Neural progenitor cell (in vitro differentiated cells): ENCODE results near the gene RTN4RL2. TPM values are rescaled to one million over a fixed set of nuclear protein-coding genes. Genes with fewer than 3 reads are reported as not detected.

Experiments
- DNase-seq: peaks from one replicate; pipeline ENCODE4 v3.0.0-alpha.2; 2016; ENCODE audit warnings: low spot score
- H2AFZ ChIP-seq: fragments of 200-600 bp; sonication (generic); replicated peaks from 2 replicates; pipeline ENCODE4 v1.6.1; 2016; ENCODE audit warnings: antibody characterized with exemption
- H3F3A ChIP-seq: fragments of 200-600 bp; sonication (generic); 2 replicates; pipeline ENCODE4 v1.6.1; 2016; ENCODE audit warnings: antibody characterized with exemption, low read depth
- H3K27ac ChIP-seq: fragments of 200-600 bp; sonication (generic); 2 replicates; pipeline ENCODE4 v1.5.1; 2016; ENCODE audit warnings: mild to moderate bottlenecking
- H3K27me3 ChIP-seq: fragments of 200-600 bp; sonication (generic); 2 replicates; pipeline ENCODE4 v1.6.1; 2016; ENCODE audit warnings: mild to moderate bottlenecking, moderate library complexity
- H3K36me3 ChIP-seq: fragments of 200-600 bp; sonication (generic); 2 replicates; pipeline ENCODE4 v1.5.1; 2016
- H3K4me1 ChIP-seq: fragments of 200-600 bp; sonication (generic); 2 replicates; pipeline ENCODE4 v1.6.1; 2016; ENCODE audit warnings: mixed run types
- H3K4me2 ChIP-seq: fragments of 200-600 bp; sonication (generic); 2 replicates; pipeline ENCODE4 v1.6.1; 2016
- H3K4me3 ChIP-seq: fragments of 200-600 bp; sonication (generic); 2 replicates; pipeline ENCODE4 v1.5.1; 2016
- H3K79me2 ChIP-seq: fragments of 200-600 bp; sonication (generic); 2 replicates; pipeline ENCODE4 v1.6.1; 2016; ENCODE audit warnings: low read depth
- H3K9ac ChIP-seq: fragments of 200-600 bp; sonication (generic); 2 replicates; pipeline ENCODE4 v1.6.1; 2016
- H3K9me3 ChIP-seq: fragments of 200-600 bp; sonication (generic); 2 replicates; pipeline ENCODE4 v1.5.1; 2016; ENCODE audit warnings: low read depth
- H4K20me1 ChIP-seq: fragments of 200-600 bp; sonication (generic); 2 replicates; pipeline ENCODE4 v1.6.1; 2016; ENCODE audit warnings: low read depth
- H3K27ac Mint-ChIP-seq: 3 replicates; pipeline ENCODE4 v1.8.0; 2021; ENCODE audit warnings: mixed read lengths
- H3K27me3 Mint-ChIP-seq: 2 replicates; pipeline ENCODE4 v1.8.0; 2022; ENCODE audit warnings: low read depth, mild to moderate bottlenecking, inconsistent platforms, moderate library complexity, mixed read lengths; ENCODE audit not compliant: insufficient read depth
- H3K36me3 Mint-ChIP-seq: 3 replicates; pipeline ENCODE4 v1.8.0; 2021; ENCODE audit warnings: mixed read lengths
- H3K4me1 Mint-ChIP-seq: 3 replicates; pipeline ENCODE4 v1.8.0; 2021; ENCODE audit warnings: mixed read lengths
- H3K4me3 Mint-ChIP-seq: 3 replicates; pipeline ENCODE4 v1.8.0; 2021; ENCODE audit warnings: mild to moderate bottlenecking, moderate library complexity, mixed read lengths
- H3K9me3 Mint-ChIP-seq: 3 replicates; pipeline ENCODE4 v1.8.0; 2020; ENCODE audit warnings: mixed read lengths
- EZH2 ChIP-seq: fragments of 200-600 bp; sonication (generic); IDR thresholded peaks from 2 replicates; pipeline ENCODE4 v1.6.1; 2017; ENCODE audit warnings: antibody characterized with exemption, mild to moderate bottlenecking, moderate library complexity
- EZH2phosphoT487 ChIP-seq: fragments of 200-600 bp; sonication (generic); IDR thresholded peaks from 2 replicates; pipeline ENCODE4 v1.6.1; 2017; ENCODE audit warnings: antibody characterized with exemption
- total RNA-seq: library from RNA; depleted of rRNA; stranded (reverse); fragments of >200 nt; gene quantifications from 2 replicates; pipeline ENCODE4 v1.2.3, GENCODE V29; 2015; ENCODE audit warnings: low replicate concordance
- TF ChIP-seq, protein P1 (sequence below): fragments of 200-600 bp; sonication (generic); IDR thresholded peaks from 2 replicates; pipeline ENCODE4 v1.5.1; 2017; ENCODE audit warnings: antibody characterized with exemption, mild to moderate bottlenecking

RTN4RL2 gene
- total RNA-seq, 1 donor from 2014 or later = 0.13 TPM

DNA sequence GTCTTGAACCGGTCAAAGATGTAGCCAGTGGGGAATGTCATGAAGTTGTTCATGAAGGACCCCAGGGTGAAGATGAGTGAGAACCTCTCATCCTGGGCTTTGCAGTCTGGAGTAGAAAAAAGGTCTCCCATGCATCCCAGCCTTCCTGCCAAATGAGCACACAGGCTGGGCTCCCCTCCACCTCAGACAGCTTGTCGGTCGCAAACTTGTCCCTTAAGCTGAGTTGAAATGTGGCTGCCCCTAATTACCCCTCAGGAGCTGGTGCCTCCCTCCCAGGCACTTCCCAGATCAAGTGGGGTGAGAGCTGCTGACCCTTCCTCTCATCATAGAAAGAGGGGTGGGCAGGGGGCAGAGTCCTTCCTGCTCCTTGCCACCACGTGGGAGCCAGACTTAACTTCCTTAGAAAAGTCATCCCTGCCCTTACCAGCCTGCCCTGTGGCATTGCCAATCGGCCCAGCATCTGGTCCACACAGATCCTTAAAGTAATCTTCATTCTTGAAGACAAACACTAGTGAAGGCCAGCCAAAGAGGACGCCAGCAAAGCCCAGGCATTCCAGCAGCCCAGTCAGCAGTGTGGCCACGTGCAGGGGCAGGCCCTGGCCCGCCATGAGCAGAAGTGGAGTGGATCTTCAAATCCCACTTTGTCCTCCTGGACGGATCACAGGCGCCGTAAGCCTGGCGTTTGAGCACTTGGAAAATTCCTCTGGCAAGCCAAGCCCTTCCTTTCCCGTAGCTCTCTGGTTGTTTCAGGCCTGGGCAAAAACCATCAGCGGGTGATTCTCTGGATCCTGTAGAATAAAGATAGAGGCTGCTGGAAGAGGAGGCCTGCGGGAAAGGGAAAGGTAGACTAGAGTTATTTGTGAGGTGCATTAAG is 34.5 kb upstream of the RTN4RL2 start:
- H3K9me3 Mint-ChIP-seq = no peaks in the 10 kb centered on the region
- H3K36me3 Mint-ChIP-seq = no peaks in the 10 kb centered on the region
- H3K4me1 Mint-ChIP-seq = peaks cover 31% of the 10 kb centered on the region
- Histone ChIP-seq H3K27ac (no peak overlapping the region), H3K36me3 (no peaks in the 10 kb centered on the region), H3K27me3 (peaks cover 48% of the 10 kb centered on the region), H3F3A (peaks cover 8% of the 10 kb centered on the region), H4K20me1 (no peaks in the 10 kb centered on the region), H3K9ac (no peak overlapping the region), H3K4me1 (no peaks in the 10 kb centered on the region), H3K4me3 (no peak overlapping the region), H3K9me3 (no peaks in the 10 kb centered on the region), H3K79me2 (no peaks in the 10 kb centered on the region), H3K4me2 (peak overlapping the region; percentile 87), H2AFZ (no peak overlapping the region)
- H3K27ac Mint-ChIP-seq = no peak overlapping the region
- peak overlapping the region; percentile 83 for H3K4me3 Mint-ChIP-seq
- DNase-seq = no peak
- TF ChIP-seq EZH2phosphoT487 (no peak), EZH2 (no peak)
- TF ChIP-seq, protein P1, sequence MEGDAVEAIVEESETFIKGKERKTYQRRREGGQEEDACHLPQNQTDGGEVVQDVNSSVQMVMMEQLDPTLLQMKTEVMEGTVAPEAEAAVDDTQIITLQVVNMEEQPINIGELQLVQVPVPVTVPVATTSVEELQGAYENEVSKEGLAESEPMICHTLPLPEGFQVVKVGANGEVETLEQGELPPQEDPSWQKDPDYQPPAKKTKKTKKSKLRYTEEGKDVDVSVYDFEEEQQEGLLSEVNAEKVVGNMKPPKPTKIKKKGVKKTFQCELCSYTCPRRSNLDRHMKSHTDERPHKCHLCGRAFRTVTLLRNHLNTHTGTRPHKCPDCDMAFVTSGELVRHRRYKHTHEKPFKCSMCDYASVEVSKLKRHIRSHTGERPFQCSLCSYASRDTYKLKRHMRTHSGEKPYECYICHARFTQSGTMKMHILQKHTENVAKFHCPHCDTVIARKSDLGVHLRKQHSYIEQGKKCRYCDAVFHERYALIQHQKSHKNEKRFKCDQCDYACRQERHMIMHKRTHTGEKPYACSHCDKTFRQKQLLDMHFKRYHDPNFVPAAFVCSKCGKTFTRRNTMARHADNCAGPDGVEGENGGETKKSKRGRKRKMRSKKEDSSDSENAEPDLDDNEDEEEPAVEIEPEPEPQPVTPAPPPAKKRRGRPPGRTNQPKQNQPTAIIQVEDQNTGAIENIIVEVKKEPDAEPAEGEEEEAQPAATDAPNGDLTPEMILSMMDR = no peak
- H3K27me3 Mint-ChIP-seq = peaks cover 7% of the 10 kb centered on the region

DNA sequence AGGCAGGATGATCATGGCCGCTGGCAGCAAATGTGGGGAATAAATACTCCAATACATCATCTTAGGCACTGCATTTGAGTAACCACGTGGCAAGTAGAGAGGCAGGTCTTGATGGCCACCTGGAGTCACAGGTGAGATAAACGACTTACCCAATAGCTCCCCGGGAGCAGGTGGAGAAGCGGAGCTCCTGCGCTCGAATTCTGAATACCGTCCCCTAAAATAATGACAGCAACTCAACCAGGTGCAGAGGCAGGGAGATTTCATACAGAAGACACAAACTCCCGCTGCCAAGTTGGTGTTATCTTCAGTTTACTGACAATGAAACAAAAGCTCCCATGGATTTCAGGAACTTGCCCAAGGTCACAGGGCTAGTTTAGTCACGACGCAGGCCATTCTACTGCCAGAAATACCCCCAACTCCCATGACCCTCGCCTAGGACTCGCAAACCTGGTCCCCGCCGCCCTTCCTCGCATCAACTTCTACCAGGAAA is 33.8 kb upstream of the RTN4RL2 start:
- H3K27ac ChIP-seq = no peak overlapping the region

DNA sequence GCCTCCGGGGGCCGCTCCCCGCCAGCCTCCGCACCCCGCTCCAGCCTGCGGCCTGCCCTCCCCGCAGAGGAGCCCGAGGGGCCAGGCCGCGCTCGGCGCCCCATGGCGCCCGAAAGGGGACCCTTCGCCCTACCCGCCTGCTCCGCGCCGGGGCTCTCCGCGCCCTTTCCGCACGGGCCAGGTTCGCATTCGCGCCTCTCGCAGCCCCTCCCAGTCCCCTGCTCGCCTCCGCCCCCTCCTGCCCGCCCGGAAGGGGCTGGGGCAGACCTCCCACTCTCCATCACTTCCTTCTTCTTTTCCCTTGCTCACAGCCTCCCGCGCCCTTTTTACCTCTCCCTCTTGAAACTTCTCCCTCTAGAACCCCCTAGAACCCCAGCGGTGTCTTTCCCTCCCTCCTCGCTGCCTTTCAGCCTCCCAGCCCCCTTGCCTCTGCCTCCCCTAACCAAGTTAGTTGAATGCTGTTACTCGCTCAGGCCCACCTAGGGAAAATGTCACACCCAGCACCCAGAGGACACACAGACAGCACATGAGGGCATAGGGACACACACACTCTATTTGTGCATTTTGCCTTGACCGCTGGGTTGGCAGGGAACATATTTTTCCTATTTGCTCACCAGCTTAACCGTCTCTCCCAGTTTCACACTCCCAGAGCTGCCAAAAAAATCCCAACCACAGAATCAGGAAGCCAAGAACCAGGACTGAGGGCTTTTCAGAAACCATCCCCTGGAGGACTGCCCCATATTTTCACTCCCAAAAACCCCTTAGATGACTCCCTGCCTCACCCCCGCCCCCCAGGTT is 33.2 kb upstream of the RTN4RL2 start, which contains the start of gene SLC43A3:
SLC43A3 (minus strand) TSS at position 193 of the 798 bp plus-strand sequence. CDS start 949 bp downstream, outside the sequence.
- peak; percentile 48 for TF ChIP-seq EZH2
- TF ChIP-seq, protein P1 = peak; percentile 7
- peak; percentile 44 for TF ChIP-seq EZH2phosphoT487
- H4K20me1 ChIP-seq = no peaks in the 10 kb centered on the region
- Mint-ChIP-seq H3K4me3 (peak within 1 kb of the TSS; percentile 83), H3K4me1 (peaks cover 34% of the 10 kb centered on the region), H3K27ac (peak within 1 kb of the TSS; percentile 33), H3K9me3 (no peaks in the 10 kb centered on the region), H3K36me3 (no peaks in the 10 kb centered on the region), H3K27me3 (peaks cover 5% of the 10 kb centered on the region)
- H3K9me3 ChIP-seq = no peaks in the 10 kb centered on the region
- peak within 1 kb of the TSS; percentile 87 for H3K4me2 ChIP-seq
- peak within 1 kb of the TSS; percentile 49 for H3K4me3 ChIP-seq
- no peak within 1 kb of the TSS for H3K27ac ChIP-seq
- peak within 1 kb of the TSS; percentile 92 for H2AFZ ChIP-seq
- H3K4me1 ChIP-seq = no peaks in the 10 kb centered on the region
- H3K79me2 ChIP-seq = no peaks in the 10 kb centered on the region
- H3K9ac ChIP-seq = no peak within 1 kb of the TSS
- DNase-seq = peak; percentile 70
- no peaks in the 10 kb centered on the region for H3K36me3 ChIP-seq
- H3F3A ChIP-seq = peaks cover 8% of the 10 kb centered on the region
- H3K27me3 ChIP-seq = peaks cover 48% of the 10 kb centered on the region

More for the DNA sequence above, 33.8 kb upstream of the RTN4RL2 start:
- Mint-ChIP-seq H3K4me3 (peak overlapping the region; percentile 83), H3K9me3 (no peaks in the 10 kb centered on the region), H3K4me1 (peaks cover 31% of the 10 kb centered on the region), H3K27ac (no peak overlapping the region), H3K27me3 (peaks cover 5% of the 10 kb centered on the region), H3K36me3 (no peaks in the 10 kb centered on the region)
- no peaks in the 10 kb centered on the region for H3K79me2 ChIP-seq
- no peaks in the 10 kb centered on the region for H4K20me1 ChIP-seq
- H3K9ac ChIP-seq = no peak overlapping the region
- peak overlapping the region; percentile 87 for H3K4me2 ChIP-seq
- H3K9me3 ChIP-seq = no peaks in the 10 kb centered on the region
- peaks cover 8% of the 10 kb centered on the region for H3F3A ChIP-seq
- H3K4me1 ChIP-seq = no peaks in the 10 kb centered on the region
- no peak for DNase-seq
- peak overlapping the region; percentile 49 for H3K4me3 ChIP-seq
- H2AFZ ChIP-seq = peak overlapping the region; percentile 92
- TF ChIP-seq, protein P1 = no peak
- TF ChIP-seq EZH2phosphoT487 = no peak
- TF ChIP-seq EZH2 = no peak
- H3K36me3 ChIP-seq = no peaks in the 10 kb centered on the region
- peaks cover 48% of the 10 kb centered on the region for H3K27me3 ChIP-seq
